ENCODE results near the gene TSKU.

DNA sequence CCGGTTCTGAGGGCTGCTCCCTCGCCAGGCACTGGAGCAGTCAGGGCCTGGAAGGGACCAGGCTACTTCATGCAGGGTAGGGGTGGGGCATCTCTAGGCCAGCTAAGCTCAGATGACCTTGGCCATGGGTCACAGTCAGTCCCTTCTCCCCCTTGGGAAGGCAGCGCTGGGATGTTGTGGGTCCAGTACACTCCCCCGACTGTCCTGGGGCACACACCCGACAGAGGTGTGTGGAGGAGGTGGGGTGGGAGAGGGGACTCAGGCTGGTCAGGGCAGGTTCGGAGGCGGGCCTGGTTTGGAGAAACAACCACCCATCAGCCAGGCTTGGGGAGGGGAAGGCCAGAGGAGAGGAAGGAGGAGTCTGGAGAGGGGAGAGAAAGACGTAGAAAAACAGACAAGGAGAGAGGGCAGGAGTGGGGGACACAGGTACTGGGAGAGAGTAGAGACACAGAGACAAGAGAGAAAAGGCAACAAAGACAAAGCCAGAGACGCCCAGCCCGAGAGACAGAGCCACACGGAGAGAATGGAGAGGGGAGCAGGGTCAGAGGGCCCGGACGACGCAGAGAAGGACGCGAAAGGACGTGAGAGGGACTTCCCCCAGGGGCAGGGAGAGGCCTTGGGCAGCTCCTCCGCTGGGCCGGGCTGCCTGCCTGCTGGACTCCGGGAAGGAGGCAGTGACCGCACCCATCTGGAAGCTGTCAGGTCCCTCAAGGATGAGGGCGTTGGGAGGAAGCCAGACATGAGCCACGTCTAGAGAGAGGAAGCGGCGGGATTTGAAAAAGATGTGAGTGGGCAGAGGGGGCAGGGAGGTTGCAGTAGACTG is 30.6 kb upstream of the TSKU start:
- TF ChIP-seq, protein P1, sequence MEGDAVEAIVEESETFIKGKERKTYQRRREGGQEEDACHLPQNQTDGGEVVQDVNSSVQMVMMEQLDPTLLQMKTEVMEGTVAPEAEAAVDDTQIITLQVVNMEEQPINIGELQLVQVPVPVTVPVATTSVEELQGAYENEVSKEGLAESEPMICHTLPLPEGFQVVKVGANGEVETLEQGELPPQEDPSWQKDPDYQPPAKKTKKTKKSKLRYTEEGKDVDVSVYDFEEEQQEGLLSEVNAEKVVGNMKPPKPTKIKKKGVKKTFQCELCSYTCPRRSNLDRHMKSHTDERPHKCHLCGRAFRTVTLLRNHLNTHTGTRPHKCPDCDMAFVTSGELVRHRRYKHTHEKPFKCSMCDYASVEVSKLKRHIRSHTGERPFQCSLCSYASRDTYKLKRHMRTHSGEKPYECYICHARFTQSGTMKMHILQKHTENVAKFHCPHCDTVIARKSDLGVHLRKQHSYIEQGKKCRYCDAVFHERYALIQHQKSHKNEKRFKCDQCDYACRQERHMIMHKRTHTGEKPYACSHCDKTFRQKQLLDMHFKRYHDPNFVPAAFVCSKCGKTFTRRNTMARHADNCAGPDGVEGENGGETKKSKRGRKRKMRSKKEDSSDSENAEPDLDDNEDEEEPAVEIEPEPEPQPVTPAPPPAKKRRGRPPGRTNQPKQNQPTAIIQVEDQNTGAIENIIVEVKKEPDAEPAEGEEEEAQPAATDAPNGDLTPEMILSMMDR (conservative IDR thresholded peaks at IDR 0.05; ENCODE audit: low read length) = no peak
- no peak for TF ChIP-seq EZH2phosphoT487 (IDR thresholded peaks at IDR 0.05; ENCODE audit: borderline replicate concordance, low read depth, low read length)

Measured in OCI-LY7 (cell line).